ENCODE data around the gene KLHL29.

KLHL29 gene

DNA sequence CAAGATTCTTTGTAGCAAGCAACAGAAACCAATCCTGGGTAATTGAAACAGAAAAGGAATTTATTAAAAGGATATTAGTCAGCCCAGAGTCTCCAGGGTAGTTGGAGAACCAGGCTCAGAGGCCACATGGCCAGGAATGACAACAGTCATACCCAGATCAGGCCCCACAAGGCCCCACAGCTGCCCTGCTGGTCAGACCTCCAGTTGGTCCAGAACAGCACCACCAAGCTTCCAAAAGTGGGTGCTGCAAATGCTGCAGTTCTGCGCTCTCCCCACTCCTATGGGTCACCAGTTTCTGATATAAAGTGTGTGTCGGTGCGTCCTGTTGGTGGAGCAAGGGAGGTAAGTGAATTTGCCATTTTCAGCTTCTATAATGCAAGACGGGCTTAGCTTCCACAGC is 29.9 kb downstream of the KLHL29 start:
- no peaks in the 10 kb centered on the region for H3K36me3 ChIP-seq (ENCODE audit: control insufficient read depth, low read length)
- H3K9me2 ChIP-seq (replicated peaks; ENCODE audit: control insufficient read depth, low read length), result no peaks in the 10 kb centered on the region
- H3K9me3 ChIP-seq (ENCODE audit: control insufficient read depth, insufficient read depth, low read length), result no peaks in the 10 kb centered on the region
- no peak overlapping the region for H3K4me2 ChIP-seq (ENCODE audit: low read length)
- no peaks in the 10 kb centered on the region for H3K79me2 ChIP-seq (ENCODE audit: control insufficient read depth, low read length)
- H3K4me1 ChIP-seq (ENCODE audit: control insufficient read depth, low read length), result no peaks in the 10 kb centered on the region
- no peaks in the 10 kb centered on the region for H3K27me3 ChIP-seq (ENCODE audit: control insufficient read depth, low read length)
- H3K4me3 ChIP-seq (ENCODE audit: low read length), result no peak overlapping the region
- H4K20me1 ChIP-seq (ENCODE audit: control insufficient read depth, insufficient read depth, low read depth, low read length), result no peaks in the 10 kb centered on the region
- no peak overlapping the region for H3K27ac ChIP-seq (ENCODE audit: low read depth, low read length)
- H3F3A ChIP-seq (ENCODE audit: control insufficient read depth, insufficient read depth), result no peaks in the 10 kb centered on the region
- TF ChIP-seq EZH2phosphoT487 (IDR thresholded peaks at IDR 0.05; ENCODE audit: borderline replicate concordance, low read length), result no peak
- TF ChIP-seq, protein P1, sequence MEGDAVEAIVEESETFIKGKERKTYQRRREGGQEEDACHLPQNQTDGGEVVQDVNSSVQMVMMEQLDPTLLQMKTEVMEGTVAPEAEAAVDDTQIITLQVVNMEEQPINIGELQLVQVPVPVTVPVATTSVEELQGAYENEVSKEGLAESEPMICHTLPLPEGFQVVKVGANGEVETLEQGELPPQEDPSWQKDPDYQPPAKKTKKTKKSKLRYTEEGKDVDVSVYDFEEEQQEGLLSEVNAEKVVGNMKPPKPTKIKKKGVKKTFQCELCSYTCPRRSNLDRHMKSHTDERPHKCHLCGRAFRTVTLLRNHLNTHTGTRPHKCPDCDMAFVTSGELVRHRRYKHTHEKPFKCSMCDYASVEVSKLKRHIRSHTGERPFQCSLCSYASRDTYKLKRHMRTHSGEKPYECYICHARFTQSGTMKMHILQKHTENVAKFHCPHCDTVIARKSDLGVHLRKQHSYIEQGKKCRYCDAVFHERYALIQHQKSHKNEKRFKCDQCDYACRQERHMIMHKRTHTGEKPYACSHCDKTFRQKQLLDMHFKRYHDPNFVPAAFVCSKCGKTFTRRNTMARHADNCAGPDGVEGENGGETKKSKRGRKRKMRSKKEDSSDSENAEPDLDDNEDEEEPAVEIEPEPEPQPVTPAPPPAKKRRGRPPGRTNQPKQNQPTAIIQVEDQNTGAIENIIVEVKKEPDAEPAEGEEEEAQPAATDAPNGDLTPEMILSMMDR (IDR thresholded peaks at IDR 0.05; ENCODE audit: low read depth, low read length, poor library complexity, severe bottlenecking), result peak; percentile 24

- H4K20me1 ChIP-seq (ENCODE audit: control insufficient read depth, insufficient read depth, low read depth, low read length), result no peaks in the 10 kb centered on the region
These were observed 32.3 kb downstream of the KLHL29 start for GRCh38 chr2:23417310-23417709.

GRCh38 chr2:23418056-23418455 is 33.1 kb downstream of the KLHL29 start:
- no peaks in the 10 kb centered on the region for H3K9me3 ChIP-seq (ENCODE audit: control insufficient read depth, insufficient read depth, low read length)
- no peaks in the 10 kb centered on the region for H3K4me1 ChIP-seq (ENCODE audit: control insufficient read depth, low read length)
- no peaks in the 10 kb centered on the region for H3F3A ChIP-seq (ENCODE audit: control insufficient read depth, insufficient read depth)
- no peaks in the 10 kb centered on the region for H3K9me2 ChIP-seq (replicated peaks; ENCODE audit: control insufficient read depth, low read length)
- no peaks in the 10 kb centered on the region for H3K79me2 ChIP-seq (ENCODE audit: control insufficient read depth, low read length)
- H3K27ac ChIP-seq (ENCODE audit: low read depth, low read length), result no peak overlapping the region
- no peak overlapping the region for H3K4me3 ChIP-seq (ENCODE audit: low read length)
- H3K4me2 ChIP-seq (ENCODE audit: low read length), result no peak overlapping the region
- no peak for TF ChIP-seq EZH2phosphoT487 (IDR thresholded peaks at IDR 0.05; ENCODE audit: borderline replicate concordance, low read length)
- TF ChIP-seq, protein P1 (IDR thresholded peaks at IDR 0.05; ENCODE audit: low read depth, low read length, poor library complexity, severe bottlenecking), result no peak
- no peaks in the 10 kb centered on the region for H3K27me3 ChIP-seq (ENCODE audit: control insufficient read depth, low read length)
- H4K20me1 ChIP-seq (ENCODE audit: control insufficient read depth, insufficient read depth, low read depth, low read length), result no peaks in the 10 kb centered on the region
- H3K36me3 ChIP-seq (ENCODE audit: control insufficient read depth, low read length), result no peaks in the 10 kb centered on the region

More at GRCh38 chr2:23417310-23417709, 32.3 kb downstream of the KLHL29 start:
- H3K4me1 ChIP-seq (ENCODE audit: control insufficient read depth, low read length), result no peaks in the 10 kb centered on the region
- no peaks in the 10 kb centered on the region for H3K79me2 ChIP-seq (ENCODE audit: control insufficient read depth, low read length)
- H3K36me3 ChIP-seq (ENCODE audit: control insufficient read depth, low read length), result no peaks in the 10 kb centered on the region
- H3K27ac ChIP-seq (ENCODE audit: low read depth, low read length), result no peak overlapping the region
- H3K4me2 ChIP-seq (ENCODE audit: low read length), result no peak overlapping the region
- H3F3A ChIP-seq (ENCODE audit: control insufficient read depth, insufficient read depth), result no peaks in the 10 kb centered on the region
- no peaks in the 10 kb centered on the region for H3K27me3 ChIP-seq (ENCODE audit: control insufficient read depth, low read length)
- no peaks in the 10 kb centered on the region for H3K9me2 ChIP-seq (replicated peaks; ENCODE audit: control insufficient read depth, low read length)
- H3K4me3 ChIP-seq (ENCODE audit: low read length), result no peak overlapping the region
- TF ChIP-seq EZH2phosphoT487 (IDR thresholded peaks at IDR 0.05; ENCODE audit: borderline replicate concordance, low read length), result no peak
- TF ChIP-seq, protein P1 (IDR thresholded peaks at IDR 0.05; ENCODE audit: low read depth, low read length, poor library complexity, severe bottlenecking), result no peak
- no peaks in the 10 kb centered on the region for H3K9me3 ChIP-seq (ENCODE audit: control insufficient read depth, insufficient read depth, low read length)
